ENCODE data around the gene SPEM2. TPM values are rescaled to one million over a fixed set of nuclear protein-coding genes. Genes with fewer than 3 reads are reported as not detected.

Gene SPEM2
- total RNA-seq (not detected), polyA plus RNA-seq (not detected)
- long read RNA-seq, donor 1: 0 reads
- long read RNA-seq, donor 2: 0 reads
- long read RNA-seq, donor 3: 0 reads

DNA sequence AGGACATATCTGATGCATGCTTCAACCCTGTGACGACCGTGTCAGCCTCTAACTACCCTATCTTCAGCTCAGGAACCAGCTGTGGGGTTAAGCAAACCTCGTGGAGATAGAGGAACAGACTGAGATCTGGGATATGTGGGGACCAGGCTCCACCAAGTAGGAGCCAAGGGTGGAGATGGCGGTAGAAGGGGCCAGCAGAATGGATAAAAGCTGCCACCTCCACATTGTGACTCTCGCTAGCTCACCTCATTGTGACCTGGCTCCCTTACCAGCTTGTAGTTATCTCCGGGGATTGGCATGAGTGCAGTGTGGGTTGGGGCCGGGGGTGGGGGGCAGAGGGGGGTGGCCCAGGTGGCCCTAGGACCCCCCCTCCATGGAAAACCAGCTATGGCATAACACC lies at the start of gene SPEM2:
Gene SPEM2 (plus strand): TSS at position 301 of the 400 bp plus-strand sequence. CDS start 73 bp downstream, at position 374.
- WGBS, 3 donors: 82 to 87% (median 82%) methylated on average over 7 of the region's 7 CpGs
- Histone ChIP-seq H3K27ac (no peak within 1 kb of the TSS), H3K4me3 (no peak within 1 kb of the TSS), H3K4me1 (ENCODE audit: insufficient read depth) (no peaks in the 10 kb centered on the region), H3K27me3 (no peaks in the 10 kb centered on the region), H3K9me3 (no peaks in the 10 kb centered on the region), H3K36me3 (no peaks in the 10 kb centered on the region)
- intact Hi-C loops (cut with DNase I): no loop called here
- no peak for DNase-seq
- TF ChIP-seq POLR2A (IDR thresholded peaks at IDR 0.05): no peak
- TF ChIP-seq, protein P1, sequence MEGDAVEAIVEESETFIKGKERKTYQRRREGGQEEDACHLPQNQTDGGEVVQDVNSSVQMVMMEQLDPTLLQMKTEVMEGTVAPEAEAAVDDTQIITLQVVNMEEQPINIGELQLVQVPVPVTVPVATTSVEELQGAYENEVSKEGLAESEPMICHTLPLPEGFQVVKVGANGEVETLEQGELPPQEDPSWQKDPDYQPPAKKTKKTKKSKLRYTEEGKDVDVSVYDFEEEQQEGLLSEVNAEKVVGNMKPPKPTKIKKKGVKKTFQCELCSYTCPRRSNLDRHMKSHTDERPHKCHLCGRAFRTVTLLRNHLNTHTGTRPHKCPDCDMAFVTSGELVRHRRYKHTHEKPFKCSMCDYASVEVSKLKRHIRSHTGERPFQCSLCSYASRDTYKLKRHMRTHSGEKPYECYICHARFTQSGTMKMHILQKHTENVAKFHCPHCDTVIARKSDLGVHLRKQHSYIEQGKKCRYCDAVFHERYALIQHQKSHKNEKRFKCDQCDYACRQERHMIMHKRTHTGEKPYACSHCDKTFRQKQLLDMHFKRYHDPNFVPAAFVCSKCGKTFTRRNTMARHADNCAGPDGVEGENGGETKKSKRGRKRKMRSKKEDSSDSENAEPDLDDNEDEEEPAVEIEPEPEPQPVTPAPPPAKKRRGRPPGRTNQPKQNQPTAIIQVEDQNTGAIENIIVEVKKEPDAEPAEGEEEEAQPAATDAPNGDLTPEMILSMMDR (IDR thresholded peaks at IDR 0.05): no peak
- TF ChIP-seq EP300 (IDR thresholded peaks at IDR 0.05): no peak

DNA sequence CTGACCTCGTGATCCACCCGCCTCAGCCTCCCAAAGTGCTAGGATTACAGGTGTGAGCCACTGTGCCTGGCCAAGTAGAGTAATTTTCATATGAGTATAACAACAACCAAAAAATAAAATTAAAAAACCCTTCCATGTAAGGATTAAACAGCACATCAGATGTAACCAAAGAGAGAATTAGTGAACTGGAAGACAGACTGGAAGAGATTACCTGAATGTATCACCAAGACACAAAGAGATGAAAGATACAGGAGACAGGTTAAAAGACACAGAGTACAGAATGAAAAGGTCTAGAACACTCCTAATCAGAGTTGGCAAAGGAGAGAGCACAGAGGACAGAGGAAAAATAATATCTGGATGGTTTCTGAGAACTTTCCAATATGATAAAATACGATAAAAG lies 46.3 kb upstream of the SPEM2 start:
- Histone ChIP-seq H3K4me3 (no peak overlapping the region), H3K4me1 (ENCODE audit: insufficient read depth) (peaks cover 15% of the 10 kb centered on the region), H3K27ac (no peak overlapping the region), H3K9me3 (no peaks in the 10 kb centered on the region), H3K27me3 (no peaks in the 10 kb centered on the region), H3K36me3 (no peaks in the 10 kb centered on the region)
- no peak for DNase-seq
- 92 to 98% (median 95%) methylated on average over 3 of the region's 3 CpGs for WGBS, 3 donors
- intact Hi-C loops (cut with DNase I): no loop called here
- TF ChIP-seq, protein P1 (IDR thresholded peaks at IDR 0.05): no peak
- no peak for TF ChIP-seq POLR2A (IDR thresholded peaks at IDR 0.05)
- no peak for TF ChIP-seq EP300 (IDR thresholded peaks at IDR 0.05)

DNA sequence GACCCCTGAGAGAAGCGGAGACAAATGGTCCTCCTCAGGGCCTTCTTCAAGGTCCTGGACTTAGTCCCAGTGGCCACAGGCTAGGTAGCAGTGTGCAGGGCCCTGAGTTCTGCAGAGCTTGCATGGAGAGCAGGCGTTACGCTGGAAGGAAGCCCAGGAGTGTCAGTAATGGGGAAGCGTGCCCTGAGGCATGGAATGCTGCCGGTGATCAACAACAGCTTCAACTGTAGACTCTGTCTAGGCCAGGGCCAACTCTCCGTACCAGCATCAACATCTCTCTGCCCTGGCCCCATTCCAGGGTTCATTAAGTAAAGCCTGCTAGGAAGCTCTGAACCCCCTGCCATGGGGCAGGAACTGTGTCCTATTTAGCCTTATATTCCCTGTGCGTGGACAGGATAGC lies 45.1 kb upstream of the SPEM2 start:
- Histone ChIP-seq H3K36me3 (no peaks in the 10 kb centered on the region), H3K27ac (peak overlapping the region in 1 of 2 donors; percentile 46), H3K4me1 (ENCODE audit: insufficient read depth) (peaks cover 19% of the 10 kb centered on the region), H3K27me3 (no peaks in the 10 kb centered on the region), H3K9me3 (no peaks in the 10 kb centered on the region), H3K4me3 (peak overlapping the region; percentile 43)
- intact Hi-C loops (cut with DNase I): no loop called here
- no peak for TF ChIP-seq EP300 (IDR thresholded peaks at IDR 0.05)
- TF ChIP-seq, protein P1 (IDR thresholded peaks at IDR 0.05): no peak
- DNase-seq: peak; percentile 54 to 73 (median 67)
- WGBS, 3 donors: 12 to 20% (median 14%) methylated on average over 7 of the region's 7 CpGs

DNA sequence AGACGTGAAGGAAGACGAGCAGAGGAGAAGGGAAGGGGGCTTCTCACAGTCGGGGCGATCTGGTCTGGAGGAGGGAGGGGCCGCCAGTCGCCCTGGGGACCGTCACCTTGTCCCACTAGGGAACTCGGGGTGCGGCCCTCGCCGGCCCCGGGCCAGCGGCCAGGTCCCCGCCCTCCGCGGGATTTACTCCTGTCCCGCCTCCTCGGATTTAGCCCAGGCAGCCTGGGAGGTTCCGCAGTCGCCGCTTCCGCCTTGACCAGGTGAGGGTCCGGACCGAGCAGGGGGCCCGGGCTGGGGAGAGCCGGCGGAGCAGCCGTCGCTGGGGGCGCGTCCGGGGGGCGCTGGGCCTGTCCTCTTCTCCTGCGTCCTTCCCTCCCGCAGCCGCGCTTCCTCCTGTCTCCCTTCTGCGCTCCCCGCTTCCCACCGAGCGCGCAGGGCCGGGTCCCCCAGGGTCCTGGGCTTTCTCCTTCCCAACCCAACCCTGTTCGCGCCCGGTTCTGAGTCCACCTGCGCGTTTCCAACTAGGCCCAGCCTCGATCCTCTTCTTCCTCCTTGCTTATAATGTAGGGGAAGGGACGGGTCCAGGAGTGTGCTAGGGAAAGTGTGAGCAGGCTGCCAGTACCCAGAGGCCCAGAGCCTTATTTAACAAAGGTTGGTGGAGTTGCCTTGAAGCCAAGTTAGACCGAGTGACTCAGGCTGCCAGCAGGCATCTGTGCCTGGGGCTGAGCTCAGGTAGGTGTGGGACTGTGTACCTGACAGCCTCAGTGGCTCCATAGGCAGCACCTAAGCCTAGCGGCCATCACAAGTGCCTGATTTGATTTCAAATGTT lies 44.3 kb upstream of the SPEM2 start, which contains the start of gene TNK1:
Gene TNK1 (plus strand): TSS at position 235 of the 829 bp plus-strand sequence. CDS start 1,838 bp downstream, outside the sequence.
- Histone ChIP-seq H3K9me3 (no peaks in the 10 kb centered on the region), H3K27me3 (no peaks in the 10 kb centered on the region), H3K36me3 (no peaks in the 10 kb centered on the region), H3K4me3 (peak within 1 kb of the TSS; percentile 43), H3K27ac (peak within 1 kb of the TSS in 1 of 2 donors; percentile 46), H3K4me1 (ENCODE audit: insufficient read depth) (peaks cover 19% of the 10 kb centered on the region)
- intact Hi-C loops (cut with DNase I): no loop called here
- DNase-seq: peak; percentile 67 to 77 (median 68)
- TF ChIP-seq POLR2A (IDR thresholded peaks at IDR 0.05): peak; percentile 55
- no peak for TF ChIP-seq EP300 (IDR thresholded peaks at IDR 0.05)
- TF ChIP-seq, protein P1 (IDR thresholded peaks at IDR 0.05): no peak
- WGBS, 3 donors: 1 to 5% (median 4%) methylated on average over 44 to 52 of the region's 52 CpGs

Data from ovary (tissue), 10 donors.